HEK293T (cell line): Measurements from ENCODE around the gene TMEM37.

Experiments
- CTCF ChIA-PET: fragments of 350-600 bp; formaldehyde crosslinking; extraction: SDS; loops from one replicate; lab custom pipeline; 2021; ENCODE audit warnings: antibody characterized with exemption, inconsistent platforms; lab: Yijun Ruan, JAX
- POLR2A ChIA-PET: fragments of 350-600 bp; formaldehyde crosslinking; extraction: SDS; loops from one replicate; lab custom pipeline; 2020; ENCODE audit warnings: antibody characterized with exemption, inconsistent platforms; lab: Yijun Ruan, JAX
- DNase-seq: peaks from one replicate; pipeline ENCODE4 v3.0.0; 2012; ENCODE audit warnings: mixed read lengths; ENCODE audit errors: extremely low spot score
- ARNT ChIP-seq: fragments of 450-650 bp; IDR thresholded peaks from 2 replicates; pipeline ENCODE4 v1.6.1; 2017; ENCODE audit warnings: mild to moderate bottlenecking
- BHLHE40 ChIP-seq: fragments of 450-650 bp; IDR thresholded peaks from 2 replicates; pipeline ENCODE4 v1.6.1; 2016; ENCODE audit warnings: mild to moderate bottlenecking, moderate library complexity, borderline replicate concordance
- CTBP1 ChIP-seq: fragments of 450-650 bp; IDR thresholded peaks from 2 replicates; pipeline ENCODE4 v1.6.1; 2016; ENCODE audit warnings: borderline replicate concordance
- ELF4 ChIP-seq: fragments of 450-650 bp; IDR thresholded peaks from 2 replicates; pipeline ENCODE4 v1.6.1; 2017; ENCODE audit warnings: antibody characterized with exemption
- FOXA1 ChIP-seq: fragments of 450-650 bp; IDR thresholded peaks from 2 replicates; pipeline ENCODE4 v1.6.1; 2016; ENCODE audit warnings: mild to moderate bottlenecking
- FOXK2 ChIP-seq: fragments of 450-650 bp; IDR thresholded peaks from 2 replicates; pipeline ENCODE4 v1.6.1; 2016; ENCODE audit warnings: mild to moderate bottlenecking
- FOXM1 ChIP-seq: fragments of 450-650 bp; IDR thresholded peaks from 2 replicates; pipeline ENCODE4 v1.6.1; 2017; ENCODE audit warnings: mild to moderate bottlenecking, borderline replicate concordance
- HDGF ChIP-seq: fragments of 450-650 bp; IDR thresholded peaks from 2 replicates; pipeline ENCODE4 v1.6.1; 2017; ENCODE audit warnings: antibody characterized with exemption, borderline replicate concordance
- L3MBTL2 ChIP-seq: fragments of 450-650 bp; conservative IDR thresholded peaks from 2 replicates; pipeline ENCODE4 v1.6.1; 2016; ENCODE audit warnings: mild to moderate bottlenecking
- LEF1 ChIP-seq: fragments of 450-650 bp; IDR thresholded peaks from 2 replicates; pipeline ENCODE4 v1.6.1; 2017; ENCODE audit warnings: mild to moderate bottlenecking, borderline replicate concordance
- NFRKB ChIP-seq: fragments of 450-650 bp; IDR thresholded peaks from 2 replicates; pipeline ENCODE4 v1.6.1; 2016; ENCODE audit warnings: mild to moderate bottlenecking, moderate library complexity
- PKNOX1 ChIP-seq: fragments of 450-650 bp; IDR thresholded peaks from 2 replicates; pipeline ENCODE4 v1.6.1; 2016
- SP1 ChIP-seq: fragments of 450-650 bp; IDR thresholded peaks from 2 replicates; pipeline ENCODE4 v1.6.1; 2017
- SUZ12 ChIP-seq: fragments of 450-650 bp; IDR thresholded peaks from 2 replicates; pipeline ENCODE4 v1.6.1; 2016; ENCODE audit warnings: mild to moderate bottlenecking
- TARDBP ChIP-seq: fragments of 450-650 bp; IDR thresholded peaks from 2 replicates; pipeline ENCODE4 v1.6.1; 2016
- ZNF384 ChIP-seq: fragments of 450-650 bp; IDR thresholded peaks from 2 replicates; pipeline ENCODE4 v1.6.1; 2016

Gene TMEM37

GRCh38 chr2:119448427-119449141 is 16.9 kb downstream of the TMEM37 start:
- DNase-seq = no peak
- ChIA-PET CTCF (interaction anchor here (0.7 kb wide), 1 partner anchor 99 kb away, joined by 5 read pairs; no protein-coding TSS in a partner anchor), POLR2A (no interaction called here)
- TF ChIP-seq NFRKB (no peak), L3MBTL2 (no peak), ELF4 (no peak)

GRCh38 chr2:119449521-119449920 is 17.9 kb downstream of the TMEM37 start:
- POLR2A ChIA-PET = no interaction called here
- CTCF ChIA-PET = no interaction called here
- no peak for DNase-seq
- TF ChIP-seq FOXA1 = no peak
- TF ChIP-seq CTBP1 = no peak

GRCh38 chr2:119451336-119452050 is 19.8 kb downstream of the TMEM37 start:
- DNase-seq = no peak
- ChIA-PET CTCF (interaction anchor here (0.6 to 2.7 kb wide), 3 partner anchors 20 to 25 kb away, joined by 3 to 8 read pairs (median 3); no protein-coding TSS in a partner anchor), POLR2A (no interaction called here)
- TF ChIP-seq NFRKB (no peak), FOXA1 (no peak), ZNF384 (no peak), L3MBTL2 (no peak), TARDBP (no peak), ELF4 (no peak), FOXK2 (no peak)

GRCh38 chr2:119453972-119454593 is 22.4 kb downstream of the TMEM37 start:
- DNase-seq = no peak
- POLR2A ChIA-PET = no interaction called here
- CTCF ChIA-PET = no interaction called here
- no peak for TF ChIP-seq ARNT
- TF ChIP-seq CTBP1 = no peak
- TF ChIP-seq FOXK2 = no peak
- TF ChIP-seq TARDBP = no peak
- TF ChIP-seq ZNF384 = no peak
- TF ChIP-seq NFRKB = no peak
- TF ChIP-seq ELF4 = no peak
- no peak for TF ChIP-seq HDGF

GRCh38 chr2:119455066-119455718 is 23.5 kb downstream of the TMEM37 start:
- TF ChIP-seq FOXM1 (no peak), PKNOX1 (no peak), FOXA1 (no peak), TARDBP (no peak), LEF1 (no peak), NFRKB (no peak), BHLHE40 (no peak), ELF4 (no peak), ARNT (no peak), ZNF384 (no peak), FOXK2 (no peak), SUZ12 (no peak), HDGF (no peak), L3MBTL2 (no peak), SP1 (no peak)
- CTCF ChIA-PET = no interaction called here

GRCh38 chr2:119460076-119460475 is 28.4 kb downstream of the TMEM37 start:
- TF ChIP-seq BHLHE40 (no peak), TARDBP (no peak), SP1 (no peak), ZNF384 (no peak), HDGF (no peak), FOXA1 (no peak), PKNOX1 (no peak), FOXM1 (no peak), CTBP1 (no peak), ELF4 (no peak), FOXK2 (no peak), NFRKB (no peak), L3MBTL2 (no peak), ARNT (no peak), SUZ12 (no peak)
- DNase-seq = no peak
- ChIA-PET POLR2A (no interaction called here), CTCF (no interaction called here)

More at GRCh38 chr2:119455066-119455718, 23.5 kb downstream of the TMEM37 start:
- DNase-seq = no peak
- POLR2A ChIA-PET = no interaction called here
